ENCODE measurements around the gene HS6ST3.

The HS6ST3 gene

DNA sequence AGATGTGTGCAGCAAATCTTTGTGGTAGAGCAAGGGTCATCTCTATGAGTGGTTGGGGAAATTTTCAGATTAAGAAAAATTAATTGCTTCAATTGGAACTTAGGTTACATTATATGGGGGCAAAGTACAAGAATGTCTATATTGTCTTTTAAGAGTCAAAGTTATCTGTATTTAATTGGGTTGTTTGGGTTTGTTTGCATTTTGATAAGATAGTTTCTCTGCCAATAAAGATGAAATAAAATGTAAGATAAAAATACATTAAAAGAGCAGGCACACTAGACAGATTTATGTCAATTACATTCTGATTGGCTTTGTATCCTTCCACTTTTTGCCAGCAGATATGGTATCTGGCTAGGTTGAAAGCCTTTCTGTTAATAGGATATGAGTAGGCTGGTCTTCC, 587.1 kb downstream of the HS6ST3 start:
- no peak for DNase-seq

DNA sequence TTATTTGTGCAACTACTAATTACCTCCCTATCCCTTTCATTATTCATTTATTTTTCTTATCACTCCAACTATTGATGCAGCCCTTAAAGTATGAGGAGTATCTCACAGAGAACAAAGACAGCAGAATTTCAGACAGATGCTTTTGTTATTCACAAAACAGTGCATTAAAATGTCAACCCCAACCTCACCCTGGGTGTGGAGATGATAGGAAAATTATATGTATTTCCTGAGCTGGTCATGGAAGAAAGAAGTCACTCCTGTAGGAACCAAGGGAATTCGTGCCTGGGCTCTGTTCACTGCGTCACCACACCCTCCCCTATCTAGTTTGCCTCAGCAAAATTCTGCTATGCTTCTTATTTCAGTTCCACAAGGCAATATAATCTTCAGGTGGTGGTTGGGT, 588.9 kb downstream of the HS6ST3 start:
- no peak for DNase-seq

DNA sequence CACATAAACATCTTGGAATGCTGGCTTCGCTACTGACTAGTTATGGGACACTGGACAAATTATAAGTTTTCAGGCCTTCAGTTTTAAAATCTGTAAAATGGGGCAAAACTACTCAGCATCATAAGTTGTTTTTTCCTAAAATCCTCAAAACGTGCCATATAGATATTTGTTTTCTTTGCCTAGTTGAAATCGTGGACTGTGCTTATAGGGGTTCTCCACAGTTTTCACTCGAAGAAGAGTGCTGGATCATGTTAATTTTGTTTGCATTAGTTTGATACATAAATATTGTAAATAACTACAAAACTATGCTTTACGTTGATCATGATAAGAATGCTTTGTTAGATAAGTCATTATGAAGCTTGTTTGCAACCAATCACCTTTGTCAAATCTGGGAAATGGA, 591.0 kb downstream of the HS6ST3 start:
- no peak for DNase-seq

DNA sequence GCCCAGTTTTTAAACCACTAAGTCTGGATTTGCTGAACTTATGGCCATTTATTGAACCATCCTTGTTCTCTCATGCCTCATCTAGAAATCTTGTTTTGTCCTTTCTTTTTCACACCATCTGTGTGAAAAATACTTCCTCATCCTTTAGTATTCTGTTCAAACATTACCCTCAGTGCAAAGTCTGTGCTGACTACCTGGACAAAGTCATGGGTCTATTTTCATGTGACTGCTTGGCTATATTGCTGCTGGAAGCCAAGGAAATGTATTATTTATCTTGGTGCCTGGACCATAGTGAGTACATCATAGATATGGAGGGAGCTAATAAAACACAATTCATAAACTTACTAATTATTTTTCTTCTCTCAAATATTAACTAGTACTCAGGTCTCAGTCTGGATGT, 591.9 kb downstream of the HS6ST3 start:
- DNase-seq, result no peak

DNA sequence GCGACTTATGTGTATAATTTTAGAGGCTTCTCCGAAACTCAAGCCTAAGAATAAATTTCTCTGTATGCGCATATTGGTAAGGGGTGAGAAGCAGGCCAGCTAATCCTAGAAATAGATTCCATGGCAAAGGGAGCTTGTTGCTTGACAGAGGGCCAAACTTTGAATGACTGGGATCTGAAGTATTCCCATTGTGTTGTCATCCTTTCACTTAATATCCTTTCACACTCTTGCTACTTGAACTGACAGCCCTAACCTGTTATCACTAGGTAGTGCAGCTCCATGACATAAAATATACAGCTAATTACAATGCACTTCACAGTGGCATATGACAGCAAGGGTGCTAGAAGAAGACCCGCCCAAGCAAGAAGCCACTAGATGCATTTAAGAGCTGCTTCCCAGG, 594.6 kb downstream of the HS6ST3 start:
- DNase-seq, result no peak

DNA sequence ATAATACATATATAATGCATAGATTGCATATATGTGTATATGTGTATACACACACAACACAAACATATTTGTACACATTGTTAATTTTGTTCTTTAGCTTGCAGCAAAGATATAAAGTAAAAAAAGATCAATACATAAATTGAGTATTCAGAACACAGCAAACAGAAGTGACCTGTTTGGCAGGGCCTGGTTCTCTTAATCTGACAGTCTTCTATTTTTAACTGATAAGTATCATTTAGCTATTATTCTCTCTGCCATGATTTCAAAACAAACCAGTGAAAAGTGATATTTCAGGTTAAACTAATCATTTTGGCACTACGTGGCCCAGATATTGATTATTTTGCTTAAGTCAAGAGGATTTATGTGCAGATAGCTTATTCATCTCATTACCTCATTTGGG, 595.0 kb downstream of the HS6ST3 start:
- no peak for DNase-seq

DNA sequence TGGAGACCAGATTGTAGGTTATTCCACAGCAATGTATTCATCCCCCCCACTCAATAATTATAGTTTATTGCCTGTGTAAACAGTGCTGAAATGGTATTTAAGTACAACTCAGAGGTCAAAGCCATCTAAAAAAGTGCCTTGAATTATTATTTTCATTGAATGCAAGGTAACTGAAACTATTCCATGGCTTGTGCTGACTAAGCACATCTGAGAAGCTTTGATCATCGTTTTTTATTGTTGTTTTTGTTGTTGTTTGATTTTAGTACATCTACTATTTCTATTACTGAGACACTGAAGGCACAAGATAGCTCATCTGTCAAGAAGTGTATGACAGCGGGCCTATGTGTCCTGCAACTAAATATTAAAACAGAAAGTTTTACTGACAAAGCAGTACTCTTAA, 596.4 kb downstream of the HS6ST3 start:
- no peak for DNase-seq

DNA sequence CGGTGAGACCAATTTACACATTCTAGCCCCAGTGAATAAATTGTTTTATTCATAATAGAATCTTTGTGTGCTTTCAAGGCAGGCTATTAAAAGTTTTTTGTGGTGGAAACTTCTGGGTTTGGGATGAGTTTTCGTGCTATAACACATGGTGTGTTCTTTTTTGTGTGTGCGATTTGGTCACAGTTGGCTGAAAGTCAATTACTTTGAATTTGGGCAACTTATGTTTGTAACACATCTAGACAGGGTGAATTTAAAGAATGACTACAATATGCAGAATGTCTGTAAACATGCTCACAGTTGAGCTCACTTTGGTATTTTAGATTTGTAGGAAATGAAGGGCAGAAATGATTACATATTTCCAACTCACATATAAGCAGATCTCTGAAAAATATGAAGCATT, 597.3 kb downstream of the HS6ST3 start:
- no peak for DNase-seq

DNA sequence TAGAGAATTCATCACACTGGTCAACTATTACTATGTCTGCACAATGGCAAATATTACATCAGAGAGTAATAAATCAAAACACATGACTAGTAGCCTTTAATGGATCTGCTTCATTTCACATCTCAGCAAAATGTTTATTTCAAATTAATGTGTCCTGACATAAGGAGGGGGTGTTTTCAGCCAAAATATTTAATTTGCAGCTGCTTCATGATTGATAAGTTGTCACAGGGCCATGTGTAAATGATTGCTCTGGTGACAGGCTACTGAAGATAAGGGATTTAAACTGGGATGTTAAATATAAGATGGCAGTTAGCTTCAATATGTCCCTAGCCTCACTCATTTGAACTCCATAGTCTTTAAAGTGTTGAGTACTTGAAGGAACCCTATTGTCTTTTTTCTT, 601.1 kb downstream of the HS6ST3 start:
- no peak for DNase-seq

DNA sequence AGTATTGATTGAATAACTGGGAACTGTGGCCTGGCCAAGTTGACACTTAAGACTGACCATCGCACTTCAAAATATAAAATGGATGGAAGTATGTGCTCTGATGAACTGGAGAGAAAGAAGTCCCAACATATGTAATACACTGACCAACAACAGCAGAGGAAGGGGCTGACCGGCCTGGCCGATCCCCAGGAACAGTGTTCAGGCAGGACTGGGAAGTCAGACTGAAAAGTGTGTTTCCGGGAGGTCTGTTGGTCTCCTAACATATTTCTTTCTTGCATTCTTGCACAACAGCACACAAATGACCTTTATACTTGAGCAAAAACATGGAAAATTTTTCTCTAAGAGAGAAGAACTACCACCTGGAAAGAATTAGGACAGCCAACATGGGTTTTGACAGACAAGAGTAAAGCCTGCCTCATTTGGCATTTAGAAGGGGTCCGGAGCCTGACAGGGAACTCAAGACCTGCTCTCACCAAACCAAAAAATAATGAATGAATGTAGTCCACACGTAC, 606.5 kb downstream of the HS6ST3 start:
- no peak for DNase-seq

DNA sequence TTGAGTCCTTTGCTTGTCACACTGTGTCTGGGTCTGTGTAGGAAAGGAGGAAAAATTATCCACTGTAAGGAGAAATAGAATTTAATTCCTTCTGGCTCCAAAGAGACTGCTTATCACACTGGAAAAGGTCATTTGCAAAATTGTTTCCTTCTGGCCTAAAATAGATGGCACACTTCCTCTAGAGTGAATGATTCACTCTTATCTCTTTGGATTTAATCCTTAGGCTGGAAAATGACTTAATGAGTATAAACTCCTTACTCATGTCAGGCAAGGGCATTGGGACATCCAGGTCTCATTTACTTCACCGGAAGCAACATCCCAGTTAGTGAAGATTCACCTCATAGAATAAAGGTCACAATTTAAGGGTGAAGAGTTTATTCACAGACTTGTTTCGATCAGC, 610.8 kb downstream of the HS6ST3 start:
- no peak for DNase-seq

DNA sequence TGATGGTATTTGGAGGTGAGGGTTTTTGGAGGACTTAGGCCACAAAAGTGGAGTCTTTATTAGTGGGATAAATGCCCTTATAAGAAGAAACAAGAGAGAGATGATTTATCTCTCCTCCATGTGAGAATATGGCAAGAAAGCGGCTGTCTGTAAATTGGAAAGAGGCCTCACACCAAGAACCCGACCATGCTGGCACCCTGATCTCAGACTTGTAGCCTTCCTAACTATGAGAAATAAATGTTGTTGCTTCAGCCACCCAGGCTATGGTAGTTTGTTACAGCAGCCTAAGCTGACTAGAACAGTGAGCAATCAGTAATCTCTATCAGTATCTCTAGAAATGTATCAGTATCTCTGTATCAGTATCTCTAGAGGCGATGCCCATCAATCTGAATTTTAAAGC, 617.2 kb downstream of the HS6ST3 start:
- no peak for DNase-seq

DNA sequence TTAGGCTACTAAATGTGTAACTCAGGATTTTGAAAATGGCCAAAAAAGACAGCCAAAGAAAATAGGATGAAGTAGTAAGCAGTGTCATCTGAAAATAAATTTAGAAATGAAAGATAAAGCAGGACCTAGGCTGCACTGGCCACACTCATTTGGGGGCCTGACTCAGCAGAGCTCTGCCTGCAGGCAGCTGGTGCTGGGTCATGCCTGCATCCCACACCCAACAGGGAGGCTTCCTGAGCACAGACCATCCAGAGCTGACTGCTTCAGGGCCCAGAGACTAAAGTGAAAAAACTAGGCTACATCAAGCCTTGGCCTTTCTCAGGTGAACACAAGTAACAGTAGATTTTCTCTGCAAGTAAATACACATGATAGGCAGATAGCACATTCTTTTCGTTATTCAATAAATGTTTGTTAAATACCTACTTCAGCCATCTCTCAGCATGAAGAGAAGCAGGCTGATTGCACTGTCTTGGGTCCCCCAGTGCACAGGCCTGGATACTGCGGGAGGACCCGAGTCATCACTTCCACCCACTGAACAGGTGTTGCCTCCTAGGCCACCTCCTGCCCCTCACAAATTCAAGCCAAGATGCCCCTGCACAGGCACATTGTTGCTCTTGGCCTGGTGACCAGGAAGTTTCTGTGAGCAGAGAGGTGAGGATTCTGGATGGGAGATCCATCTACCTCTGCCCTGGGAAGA, 620.4 kb downstream of the HS6ST3 start:
- no peak for DNase-seq

DNA sequence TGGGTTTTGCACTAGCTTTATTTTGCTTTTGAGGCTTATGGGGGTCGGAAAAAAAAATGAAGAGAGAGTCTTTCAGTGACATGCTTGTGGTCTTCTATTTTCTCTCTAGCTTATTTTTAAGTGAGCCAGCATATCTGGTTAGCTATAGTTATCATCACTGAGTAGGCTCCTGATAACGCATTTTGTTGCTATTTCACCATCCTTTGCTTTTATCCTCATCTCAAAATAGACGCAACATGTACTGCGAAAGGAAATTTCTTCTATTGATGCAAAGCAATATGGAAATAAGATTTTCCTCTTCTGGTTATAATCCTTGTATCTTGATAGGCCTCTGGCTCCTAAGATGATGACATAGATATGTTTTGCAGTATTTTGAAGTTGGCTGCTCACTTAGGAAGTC, 630.5 kb downstream of the HS6ST3 start:
- DNase-seq, result no peak

DNA sequence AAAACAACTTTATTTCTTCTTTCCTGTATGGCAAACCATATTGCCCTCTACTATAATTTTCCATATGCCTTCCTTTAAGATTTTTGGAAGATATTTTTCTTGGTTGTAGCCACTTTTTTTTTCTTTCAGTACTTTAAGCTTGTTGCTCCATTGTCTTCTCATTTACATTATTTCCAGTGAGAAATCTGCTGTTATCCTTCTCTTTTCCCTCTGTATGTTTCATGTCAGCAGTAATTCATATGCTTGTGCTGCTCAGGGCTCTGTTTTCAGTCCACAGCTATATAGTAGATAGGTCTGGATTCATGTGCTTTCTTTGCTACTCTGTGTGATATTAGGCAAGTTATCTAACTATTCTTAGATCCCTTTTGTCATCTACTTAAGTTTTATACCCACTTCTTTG, 636.7 kb downstream of the HS6ST3 start:
- DNase-seq, result no peak

DNA sequence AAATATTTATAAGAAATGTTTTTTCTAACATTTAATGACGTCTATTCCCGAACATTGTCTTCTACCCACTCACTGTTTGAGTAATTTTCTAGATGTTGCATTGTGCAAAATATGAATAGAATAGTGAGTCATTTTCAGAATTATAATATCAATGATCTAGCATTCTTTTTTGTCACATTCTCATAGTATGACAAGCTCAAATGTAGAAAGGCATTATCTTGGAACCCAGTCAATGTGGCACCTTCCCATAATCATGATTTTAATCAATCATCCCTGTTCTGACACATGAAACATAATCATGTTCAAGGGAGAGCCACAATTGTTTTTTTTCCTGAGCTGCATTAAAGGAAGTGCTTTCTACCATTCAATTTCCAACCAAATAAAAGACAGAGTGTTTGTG, 638.6 kb downstream of the HS6ST3 start:
- DNase-seq, result no peak

DNA sequence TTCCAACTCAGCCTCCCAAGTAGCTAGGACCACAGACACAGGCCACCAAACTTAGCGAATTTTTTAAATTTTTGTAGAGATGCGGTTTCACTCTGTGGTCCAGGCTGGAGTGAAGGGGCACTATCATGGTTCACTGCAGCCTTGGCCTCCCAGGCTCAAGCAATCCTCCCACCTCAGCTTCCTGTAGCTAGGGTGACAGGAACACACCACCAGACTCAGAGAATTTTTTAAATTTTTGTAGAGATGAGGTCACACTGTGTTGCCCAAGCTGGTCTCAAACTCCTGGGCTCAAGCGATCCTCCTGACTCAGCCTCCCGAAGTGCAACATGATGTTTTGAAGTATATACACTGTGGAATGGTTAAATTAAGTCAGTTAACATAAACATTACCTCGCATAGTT, 640.8 kb downstream of the HS6ST3 start:
- DNase-seq, result no peak

DNA sequence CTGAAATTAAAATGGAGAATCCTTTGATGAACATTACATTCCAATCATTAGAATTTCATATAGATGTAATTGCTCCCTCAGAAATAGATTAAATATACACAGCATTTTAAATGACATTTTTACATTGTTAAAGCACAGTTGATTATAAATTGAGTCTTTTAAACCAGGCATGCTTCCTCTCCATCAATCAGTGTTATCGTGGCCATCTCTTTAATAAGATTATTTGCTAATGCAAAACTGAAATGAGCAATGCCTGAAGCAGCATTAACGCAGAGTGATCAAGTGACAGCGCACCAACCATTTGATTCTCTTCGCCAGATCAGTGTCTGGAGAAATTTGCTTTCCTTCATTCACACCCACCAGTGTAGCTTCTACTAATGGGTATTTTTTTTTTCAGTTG, 644.6 kb downstream of the HS6ST3 start:
- no peak for DNase-seq

DNA sequence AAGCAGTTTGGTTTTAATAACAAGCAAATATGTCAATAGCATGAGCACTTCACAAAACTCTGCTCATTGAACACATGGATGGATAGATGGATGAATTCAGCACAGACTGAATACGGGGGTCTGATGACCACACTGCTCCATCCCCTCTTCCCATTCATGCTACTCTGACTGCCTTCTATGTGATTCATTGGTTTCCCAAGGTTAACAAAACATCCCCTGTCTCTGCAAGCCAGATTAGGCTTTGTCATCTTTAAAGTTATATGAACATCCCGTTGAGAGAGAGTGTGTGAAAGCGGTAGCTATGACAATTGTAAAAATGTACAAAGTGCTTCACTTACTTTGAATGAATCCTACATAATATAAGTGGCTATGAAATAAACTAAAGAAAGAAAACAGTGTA, 651.9 kb downstream of the HS6ST3 start:
- no peak for DNase-seq

DNA sequence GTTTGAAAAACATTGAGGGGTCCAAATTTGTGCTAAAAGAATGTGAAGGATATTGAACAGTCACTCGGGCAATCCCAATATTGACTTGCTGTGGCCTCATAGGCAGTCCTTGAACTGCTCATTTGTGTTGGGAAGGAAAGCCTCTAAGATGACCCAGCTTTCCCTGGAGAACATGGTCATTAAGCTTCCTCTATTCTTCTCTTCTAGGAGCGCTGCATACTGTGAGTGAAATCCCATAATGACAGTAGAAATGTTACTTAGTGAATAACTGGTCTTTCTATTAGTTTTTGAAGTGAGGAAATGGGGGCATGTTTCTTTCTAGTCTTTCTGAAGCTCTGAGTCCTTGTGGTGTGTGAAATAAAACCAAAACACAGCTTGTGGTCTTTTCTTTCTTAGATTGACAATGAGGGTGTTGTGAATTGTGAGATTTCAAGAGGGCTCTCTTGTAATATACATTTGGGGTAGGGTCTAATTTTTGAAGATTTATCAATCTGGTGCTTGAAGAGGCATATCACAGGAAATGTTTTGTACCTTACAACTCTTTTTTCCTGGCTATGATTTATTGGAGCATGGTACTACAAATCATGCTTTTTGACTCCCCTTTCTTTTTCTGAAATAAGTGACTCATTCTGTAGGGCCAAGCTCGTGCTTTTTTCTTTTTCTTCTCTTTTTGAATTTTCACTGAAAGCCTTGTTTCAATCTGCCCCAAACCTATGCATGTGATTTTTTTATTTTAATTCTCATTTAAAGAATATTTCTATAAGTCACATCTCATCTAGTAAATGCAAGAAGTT, 653.6 kb downstream of the HS6ST3 start:
- no peak for DNase-seq

DNA sequence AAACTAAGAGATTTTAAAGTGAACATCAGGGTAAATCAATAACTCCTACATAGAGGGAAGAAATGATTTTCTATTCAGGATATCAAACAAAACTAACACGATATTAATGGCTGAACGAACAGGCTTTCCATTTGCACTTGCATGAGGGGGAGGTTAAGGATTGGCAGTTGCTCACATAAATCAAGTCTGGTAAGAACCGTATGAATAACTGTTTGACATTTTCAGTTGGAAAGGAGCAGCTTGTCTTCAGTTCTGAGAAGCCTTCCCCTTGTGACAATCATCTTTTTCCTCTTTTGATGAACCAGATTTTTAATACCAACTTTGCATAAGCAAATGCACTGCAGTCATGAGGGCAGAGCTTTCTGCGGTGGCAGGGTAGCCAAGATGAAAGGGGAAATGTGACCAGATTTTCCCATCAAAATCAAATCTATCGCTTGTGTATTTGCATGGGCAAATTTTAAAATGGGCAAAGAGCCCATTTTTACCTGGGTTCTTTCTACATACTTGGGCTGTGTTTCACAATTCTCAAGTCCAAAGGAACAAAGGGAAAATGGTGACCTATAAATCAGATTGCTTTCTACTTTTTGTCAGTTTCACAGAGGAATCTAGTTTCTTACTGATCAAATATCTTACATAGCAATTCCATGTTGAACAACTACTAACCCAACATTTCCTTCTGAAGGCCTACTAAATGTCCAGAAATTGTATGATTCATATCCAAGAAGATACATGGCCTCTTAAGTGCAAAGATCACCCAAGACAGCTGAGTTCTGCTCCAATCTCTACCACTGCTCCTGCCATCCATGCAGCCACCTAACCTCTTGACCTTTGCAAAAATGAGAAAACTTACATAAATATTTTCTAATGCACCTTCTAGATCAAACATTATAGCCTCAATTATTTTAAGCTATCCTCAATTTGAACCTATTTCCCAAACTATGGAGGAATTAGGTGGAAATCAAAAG, 654.7 kb downstream of the HS6ST3 start:
- no peak for DNase-seq

DNA sequence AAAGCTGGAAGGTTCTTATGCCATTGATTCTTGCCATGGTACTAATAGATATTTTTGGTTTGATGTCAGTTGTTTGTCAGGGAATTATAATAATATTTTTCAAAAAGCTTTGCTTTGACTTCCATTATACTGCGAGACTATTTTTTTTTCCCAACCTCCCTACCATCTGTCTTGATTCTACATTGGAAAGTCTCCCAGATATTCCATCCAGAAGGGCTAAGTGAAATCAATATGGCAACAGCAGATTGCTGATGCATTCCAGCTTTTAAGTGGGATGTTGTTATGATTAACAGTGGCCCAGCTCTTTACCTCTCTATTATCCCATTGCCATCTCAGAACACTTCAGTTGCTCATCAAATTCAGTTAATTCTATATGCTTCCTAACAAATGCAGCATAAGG, 657.0 kb downstream of the HS6ST3 start:
- DNase-seq, result no peak

DNA sequence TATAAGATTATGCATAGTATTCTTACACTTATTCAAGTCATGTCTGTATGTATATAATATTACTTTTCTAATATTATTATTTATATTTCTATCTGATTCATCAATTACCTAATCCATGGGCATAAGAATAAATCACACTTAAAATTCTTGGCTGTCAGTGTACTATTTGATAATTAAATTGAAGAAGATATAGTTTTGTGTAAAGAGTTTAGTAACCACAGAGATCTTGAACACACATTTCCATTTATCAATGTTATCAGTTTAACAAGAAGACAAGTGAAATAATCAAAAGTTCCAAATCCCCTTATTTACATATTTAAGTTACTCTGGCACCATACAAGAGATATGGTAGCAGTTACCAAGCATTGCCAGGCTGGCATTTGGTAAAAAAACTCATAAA, 659.9 kb downstream of the HS6ST3 start:
- DNase-seq, result no peak

All from effector CD8-positive, alpha-beta T cell (primary cell).